ENCODE measurements around the gene PACS2. TPM values are rescaled to one million over a fixed set of nuclear protein-coding genes. Genes with fewer than 3 reads are reported as not detected.
"Not testable (repeated sequence)": the region's sequence is repeated elsewhere in the genome, so short reads cannot be mapped to it uniquely, and the experiment has no call there.

PACS2 gene
- total and polyA plus RNA-seq, 2 experiments from 2014 or later, result 10.0 to 39.7 TPM

DNA sequence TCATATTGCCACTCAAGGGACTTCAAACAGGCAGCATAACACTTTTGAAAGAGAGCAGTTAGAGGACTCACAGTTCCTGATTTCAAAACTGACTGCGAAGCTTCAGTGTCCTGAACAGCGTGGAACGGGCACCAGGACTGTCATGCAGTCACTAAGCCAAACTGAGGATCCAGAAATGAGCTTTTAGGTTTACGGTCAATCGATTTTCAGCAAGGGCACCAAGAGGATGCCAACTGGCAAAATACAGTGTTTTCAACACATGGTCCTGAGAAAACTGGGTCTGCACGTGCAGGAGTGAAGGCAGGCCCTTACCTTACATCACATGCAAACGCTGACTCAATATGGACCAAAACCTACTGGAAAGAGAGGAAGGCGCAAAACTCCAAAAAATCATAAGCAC lies 29.4 kb upstream of the PACS2 start:
- WGBS, 2 experiments (ENCODE audit: low coverage in 1 of 2, low lambda C conversion rate in 2 of 2, missing lambda C conversion rate in 2 of 2), result 82 to 85% methylated on average over 8 of the region's 8 CpGs
- Histone ChIP-seq H3F3A (ENCODE audit: insufficient read depth) (no peaks in the 10 kb centered on the region), H3K4me3 (no peak overlapping the region), H3K27me3 (replicated peaks; ENCODE audit: insufficient read depth) (no peaks in the 10 kb centered on the region), H3K36me3 (ENCODE audit: low read depth) (no peaks in the 10 kb centered on the region), H3K9ac (no peak overlapping the region), H3K27ac (no peak overlapping the region), H3K4me2 (ENCODE audit: unreplicated experiment) (no peak overlapping the region), H4K20me1 (ENCODE audit: insufficient read depth) (no peaks in the 10 kb centered on the region), H3K4me1 (ENCODE audit: insufficient read depth) (no peaks in the 10 kb centered on the region), H3K79me2 (ENCODE audit: insufficient read depth) (peaks cover 77% of the 10 kb centered on the region), H3K9me2 (ENCODE audit: insufficient read depth) (no peaks in the 10 kb centered on the region), H3K9me3 (ENCODE audit: low read depth) (no peaks in the 10 kb centered on the region), H2AFZ (no peak overlapping the region)
- no peak for TF ChIP-seq EZH2phosphoT487 (IDR thresholded peaks at IDR 0.05; ENCODE audit: insufficient read depth, low read depth)
- no peak for DNase-seq
- in situ Hi-C loops (cut with MboI), result no loop called here

DNA sequence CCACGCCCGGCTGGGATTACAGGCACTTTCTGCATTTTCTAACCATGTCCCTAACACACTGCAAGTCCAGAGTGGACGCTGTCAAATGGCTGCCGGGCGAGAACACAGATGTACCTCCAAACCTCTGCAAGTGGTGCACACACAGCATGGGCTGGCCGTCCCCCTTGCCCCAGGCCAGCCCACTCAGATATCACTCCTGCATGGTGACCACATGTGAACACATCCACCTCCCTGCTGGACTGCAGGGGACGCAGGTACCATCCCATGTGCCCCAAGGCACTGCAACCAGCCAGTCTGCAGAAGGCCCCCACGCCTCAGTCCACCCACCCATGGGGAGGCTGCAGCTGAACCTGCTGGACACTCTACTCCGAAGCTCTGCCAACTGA lies 27.8 kb upstream of the PACS2 start:
- no peaks in the 10 kb centered on the region for H3K27me3 ChIP-seq (replicated peaks; ENCODE audit: insufficient read depth)
- no peaks in the 10 kb centered on the region for H3K36me3 ChIP-seq (ENCODE audit: low read depth)
- H3K9me2 ChIP-seq (ENCODE audit: insufficient read depth), result no peaks in the 10 kb centered on the region
- no peak overlapping the region for H3K4me2 ChIP-seq (ENCODE audit: unreplicated experiment)
- no peak for TF ChIP-seq EZH2 (IDR thresholded peaks at IDR 0.05; ENCODE audit: insufficient read depth, poor library complexity, severe bottlenecking)
- no peak for TF ChIP-seq EZH2phosphoT487 (IDR thresholded peaks at IDR 0.05; ENCODE audit: insufficient read depth, low read depth)
- H3K4me1 ChIP-seq (ENCODE audit: insufficient read depth), result no peaks in the 10 kb centered on the region
- no peak overlapping the region for H3K27ac ChIP-seq
- H4K20me1 ChIP-seq (ENCODE audit: insufficient read depth), result 0 out of 2 replicates have a peak, but pooled peaks cover 4% of the 10 kb centered on the region
- H3K9me3 ChIP-seq (ENCODE audit: low read depth), result no peaks in the 10 kb centered on the region
- DNase-seq, result no peak
- no peak overlapping the region for H3K9ac ChIP-seq
- H2AFZ ChIP-seq, result no peak overlapping the region
- H3F3A ChIP-seq (ENCODE audit: insufficient read depth), result no peaks in the 10 kb centered on the region
- peaks cover 82% of the 10 kb centered on the region for H3K79me2 ChIP-seq (ENCODE audit: insufficient read depth)
- 81 to 84% methylated on average over 8 to 9 of the region's 9 CpGs for WGBS, 2 experiments (ENCODE audit: low coverage in 1 of 2, low lambda C conversion rate in 2 of 2, missing lambda C conversion rate in 2 of 2)
- H3K4me3 ChIP-seq, result no peak overlapping the region
- in situ Hi-C loops (cut with MboI), result no loop called here

DNA sequence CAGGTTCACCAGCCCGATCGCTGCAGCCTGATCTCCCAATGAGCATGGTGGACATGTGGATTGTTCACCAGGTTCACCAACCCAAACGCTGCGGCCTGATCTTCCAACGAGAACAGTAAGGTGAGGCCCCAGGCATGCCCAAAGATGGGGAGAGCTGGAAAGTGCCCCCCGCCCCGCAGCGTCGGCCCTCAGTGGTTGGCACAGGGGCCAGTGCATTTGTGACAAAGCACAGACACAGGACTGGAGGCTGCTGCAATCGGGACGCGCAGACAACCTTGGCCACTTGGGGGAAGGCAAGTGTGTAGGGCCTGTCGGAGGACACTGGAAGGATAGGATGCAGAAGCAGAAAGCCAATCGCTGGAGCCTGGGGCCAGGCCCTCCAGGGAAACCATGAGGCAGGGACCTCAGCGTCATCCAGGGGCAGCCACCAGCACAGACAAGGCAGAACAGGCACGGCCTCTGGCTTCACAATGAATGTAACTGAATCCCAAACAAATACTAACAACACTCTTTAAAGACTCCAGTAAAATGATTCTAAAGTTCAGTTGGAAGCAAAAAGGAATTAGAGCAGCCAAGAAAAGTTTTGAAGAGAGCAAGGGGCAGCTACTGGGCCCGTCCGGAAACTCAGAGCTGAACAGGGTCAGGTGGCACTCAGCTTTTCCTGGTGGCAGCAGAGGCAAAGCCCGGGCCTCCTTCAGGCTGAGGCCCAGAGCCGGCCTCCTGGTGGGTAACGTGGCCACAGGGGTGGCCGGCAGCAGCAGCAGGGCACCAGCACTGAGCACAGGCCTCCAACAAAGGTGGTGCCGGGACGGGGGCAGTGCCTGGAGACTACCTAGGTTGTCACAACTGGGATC lies 27.1 kb upstream of the PACS2 start:
- no peak overlapping the region for H3K9ac ChIP-seq
- WGBS, 2 experiments (ENCODE audit: low coverage in 1 of 2, low lambda C conversion rate in 2 of 2, missing lambda C conversion rate in 2 of 2), result 90% methylated on average over 24 of the region's 24 CpGs
- DNase-seq, result no peak
- H3K4me1 ChIP-seq (ENCODE audit: insufficient read depth), result no peaks in the 10 kb centered on the region
- in situ Hi-C loops (cut with MboI), result no loop called here
- no peaks in the 10 kb centered on the region for H3K36me3 ChIP-seq (ENCODE audit: low read depth)
- no peaks in the 10 kb centered on the region for H3K27me3 ChIP-seq (replicated peaks; ENCODE audit: insufficient read depth)
- no peak overlapping the region for H2AFZ ChIP-seq
- 0 out of 2 replicates have a peak, but pooled peaks cover 9% of the 10 kb centered on the region for H4K20me1 ChIP-seq (ENCODE audit: insufficient read depth)
- no peaks in the 10 kb centered on the region for H3K9me2 ChIP-seq (ENCODE audit: insufficient read depth)
- no peaks in the 10 kb centered on the region for H3K9me3 ChIP-seq (ENCODE audit: low read depth)
- H3K27ac ChIP-seq, result no peak overlapping the region
- H3K79me2 ChIP-seq (ENCODE audit: insufficient read depth), result peaks cover 84% of the 10 kb centered on the region
- no peak for TF ChIP-seq EZH2 (IDR thresholded peaks at IDR 0.05; ENCODE audit: insufficient read depth, poor library complexity, severe bottlenecking)
- H3K4me2 ChIP-seq (ENCODE audit: unreplicated experiment), result no peak overlapping the region
- no peak overlapping the region for H3K4me3 ChIP-seq
- no peaks in the 10 kb centered on the region for H3F3A ChIP-seq (ENCODE audit: insufficient read depth)

DNA sequence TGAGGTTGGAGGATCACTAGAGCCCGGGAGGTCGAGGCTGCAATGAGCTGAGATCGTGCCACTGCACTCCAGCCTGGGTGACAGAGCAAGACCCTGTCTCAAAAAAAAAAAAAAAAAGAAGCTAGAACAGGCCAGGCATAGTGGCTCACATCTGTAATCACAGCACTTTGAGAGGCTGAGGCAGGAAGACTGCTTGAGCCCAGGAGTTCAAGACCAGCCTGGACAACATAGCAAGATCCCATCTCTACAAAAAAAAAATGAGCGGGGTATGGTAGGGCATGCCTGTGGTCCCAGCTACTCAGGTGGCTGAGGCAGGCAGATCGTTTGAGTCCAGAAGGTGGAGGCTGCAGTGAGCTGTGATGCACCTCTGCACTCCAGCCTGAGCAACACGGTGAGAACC lies 25.6 kb upstream of the PACS2 start:
- H3K79me2 ChIP-seq (ENCODE audit: insufficient read depth), result peaks cover 84% of the 10 kb centered on the region
- H3K4me1 ChIP-seq (ENCODE audit: insufficient read depth); H3F3A ChIP-seq (ENCODE audit: insufficient read depth); H3K4me2 ChIP-seq (ENCODE audit: unreplicated experiment); DNase-seq; H3K27me3 ChIP-seq (replicated peaks; ENCODE audit: insufficient read depth); H3K36me3 ChIP-seq (ENCODE audit: low read depth); H3K9me2 ChIP-seq (ENCODE audit: insufficient read depth); in situ Hi-C loops (cut with MboI); H3K9me3 ChIP-seq (ENCODE audit: low read depth); H3K9ac ChIP-seq; H4K20me1 ChIP-seq (ENCODE audit: insufficient read depth); H3K27ac ChIP-seq; H3K4me3 ChIP-seq; H2AFZ ChIP-seq: not testable (repeated sequence)
- WGBS, 2 experiments (ENCODE audit: low coverage in 1 of 2, low lambda C conversion rate in 2 of 2, missing lambda C conversion rate in 2 of 2), result 97 to 98% methylated on average over 6 of the region's 6 CpGs

Data from GM23248 (cell line).